NB4 (cell line): ENCODE measurements around the gene WNT9B.

Experiments used
- DNase-seq: peaks from one replicate; pipeline ENCODE4 v3.0.0; 2010; ENCODE audit warnings: low read depth
- H3K4me3 ChIP-seq: one replicate; pipeline ENCODE4 v1.5.1; 2011; ENCODE audit warnings: mild to moderate bottlenecking, low read depth, low read length, moderate library complexity
- MAX ChIP-seq: IDR thresholded peaks from 2 replicates; pipeline ENCODE4 v1.6.1; 2011; ENCODE audit warnings: low read depth, low read length
- MYC ChIP-seq: IDR thresholded peaks from 2 replicates; pipeline ENCODE4 v1.6.1; 2011; ENCODE audit warnings: low read depth, low read length
- POLR2A ChIP-seq: IDR thresholded peaks from 2 replicates; pipeline ENCODE4 v1.6.1; 2011; ENCODE audit warnings: mild to moderate bottlenecking; ENCODE audit not compliant: insufficient read length; ENCODE audit errors: extremely low read depth
- TF ChIP-seq, protein P1 (sequence below): IDR thresholded peaks from one replicate; pipeline ENCODE4 v1.5.1; 2012; ENCODE audit warnings: low read depth, low read length

Gene WNT9B

DNA sequence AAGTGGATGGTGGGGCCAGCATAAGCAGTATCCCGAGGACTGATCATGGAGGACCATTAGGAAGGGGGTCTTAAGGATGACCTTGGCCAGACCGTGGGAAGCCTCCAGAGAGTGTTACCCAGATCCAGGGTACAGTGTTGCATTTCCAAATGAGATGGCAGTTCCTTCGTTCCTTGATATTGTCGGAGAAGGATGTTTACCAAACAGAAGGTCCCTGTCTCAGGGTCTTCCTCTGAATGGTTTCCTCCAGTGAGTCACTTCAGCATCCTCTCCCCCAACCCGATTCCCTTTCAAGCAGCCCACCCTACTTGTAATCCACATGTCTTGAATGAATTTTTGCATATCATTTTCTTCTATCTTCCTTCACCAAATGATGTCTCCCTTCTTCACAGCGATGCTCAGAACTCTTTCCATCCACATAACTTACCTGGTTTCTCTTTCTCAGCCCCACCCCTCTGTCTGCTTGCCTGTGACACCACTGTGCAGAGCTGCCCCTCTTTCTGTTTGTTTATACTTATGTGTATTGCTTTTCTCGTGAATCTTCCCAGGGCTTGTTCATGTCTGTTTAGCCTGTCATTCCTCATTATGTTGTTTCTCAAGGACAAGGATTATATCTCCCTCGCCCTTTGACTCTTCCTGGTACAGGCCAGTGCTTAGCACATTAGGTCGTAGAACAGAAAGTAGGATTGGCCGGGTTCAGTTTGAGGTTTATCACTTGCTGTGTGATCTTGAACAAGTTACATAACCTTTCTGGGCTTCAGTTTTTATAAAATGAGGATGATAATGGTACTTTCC, 77.3 kb downstream of the WNT9B start:
- TF ChIP-seq MYC (no peak), POLR2A (no peak)
- TF ChIP-seq, protein P1, sequence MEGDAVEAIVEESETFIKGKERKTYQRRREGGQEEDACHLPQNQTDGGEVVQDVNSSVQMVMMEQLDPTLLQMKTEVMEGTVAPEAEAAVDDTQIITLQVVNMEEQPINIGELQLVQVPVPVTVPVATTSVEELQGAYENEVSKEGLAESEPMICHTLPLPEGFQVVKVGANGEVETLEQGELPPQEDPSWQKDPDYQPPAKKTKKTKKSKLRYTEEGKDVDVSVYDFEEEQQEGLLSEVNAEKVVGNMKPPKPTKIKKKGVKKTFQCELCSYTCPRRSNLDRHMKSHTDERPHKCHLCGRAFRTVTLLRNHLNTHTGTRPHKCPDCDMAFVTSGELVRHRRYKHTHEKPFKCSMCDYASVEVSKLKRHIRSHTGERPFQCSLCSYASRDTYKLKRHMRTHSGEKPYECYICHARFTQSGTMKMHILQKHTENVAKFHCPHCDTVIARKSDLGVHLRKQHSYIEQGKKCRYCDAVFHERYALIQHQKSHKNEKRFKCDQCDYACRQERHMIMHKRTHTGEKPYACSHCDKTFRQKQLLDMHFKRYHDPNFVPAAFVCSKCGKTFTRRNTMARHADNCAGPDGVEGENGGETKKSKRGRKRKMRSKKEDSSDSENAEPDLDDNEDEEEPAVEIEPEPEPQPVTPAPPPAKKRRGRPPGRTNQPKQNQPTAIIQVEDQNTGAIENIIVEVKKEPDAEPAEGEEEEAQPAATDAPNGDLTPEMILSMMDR = no peak
- DNase-seq = no peak
- H3K4me3 ChIP-seq = no peak overlapping the region

GRCh38 chr17:46929413-46929812, 78.0 kb downstream of the WNT9B start:
- DNase-seq = no peak
- H3K4me3 ChIP-seq = no peak overlapping the region
- TF ChIP-seq, protein P1 = no peak
- no peak for TF ChIP-seq MAX
- TF ChIP-seq POLR2A = no peak
- TF ChIP-seq MYC = no peak

DNA sequence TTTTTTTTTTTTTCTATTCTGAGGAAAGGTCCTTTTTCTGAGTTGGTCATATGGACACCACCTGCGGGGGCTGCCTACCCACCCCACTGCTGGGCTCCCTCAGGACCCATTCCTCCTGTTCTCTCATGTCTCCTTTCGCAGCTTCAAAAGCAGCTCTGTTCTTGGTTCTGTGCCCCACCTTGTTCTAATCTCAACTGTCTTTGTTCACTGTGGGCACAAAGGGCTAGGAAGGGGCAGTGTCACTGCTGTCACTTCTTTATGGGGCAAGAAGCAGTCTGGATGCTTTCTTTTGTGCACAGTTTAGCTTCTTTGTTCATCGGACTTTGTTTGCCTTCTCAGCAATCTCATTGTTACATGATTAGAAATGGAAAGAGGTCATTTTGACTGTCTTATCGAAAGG, 78.7 kb downstream of the WNT9B start:
- no peak for DNase-seq
- H3K4me3 ChIP-seq = no peak overlapping the region
- TF ChIP-seq MYC (no peak), POLR2A (no peak), MAX (no peak)
- TF ChIP-seq, protein P1 = no peak

GRCh38 chr17:46931596-46931995, 80.2 kb downstream of the WNT9B start:
- TF ChIP-seq, protein P1 = no peak
- no peak for TF ChIP-seq MYC
- no peak for TF ChIP-seq MAX
- no peak for TF ChIP-seq POLR2A
- no peak for DNase-seq
- H3K4me3 ChIP-seq = no peak overlapping the region

GRCh38 chr17:46935658-46936266, 84.4 kb downstream of the WNT9B start:
- H3K4me3 ChIP-seq = no peak overlapping the region
- DNase-seq = no peak
- TF ChIP-seq MAX (no peak), POLR2A (no peak), MYC (no peak)
- TF ChIP-seq, protein P1 = no peak
